Glutamatergic neuron (in vitro differentiated cells): ENCODE data around the gene YAP1. TPM values are rescaled to one million over a fixed set of nuclear protein-coding genes. Genes with fewer than 3 reads are reported as not detected.

ENCODE experiments used
- DNase-seq: peaks from one replicate; pipeline ENCODE4 v3.0.0; 2022
- H3K27ac Mint-ChIP-seq: one replicate; pipeline ENCODE4 v1.8.0; 2020; ENCODE audit warnings: mild to moderate bottlenecking, mixed read lengths, inconsistent platforms; ENCODE audit not compliant: unreplicated experiment
- H3K27me3 Mint-ChIP-seq: one replicate; pipeline ENCODE4 v1.8.0; 2020; ENCODE audit warnings: mild to moderate bottlenecking, moderate library complexity, mixed read lengths, inconsistent platforms; ENCODE audit not compliant: unreplicated experiment
- H3K36me3 Mint-ChIP-seq: one replicate; pipeline ENCODE4 v1.8.0; 2020; ENCODE audit warnings: mild to moderate bottlenecking, mixed read lengths, inconsistent platforms; ENCODE audit not compliant: unreplicated experiment
- H3K4me1 Mint-ChIP-seq: one replicate; pipeline ENCODE4 v1.8.0; 2020; ENCODE audit warnings: mild to moderate bottlenecking, low read depth, mixed read lengths, inconsistent platforms; ENCODE audit not compliant: unreplicated experiment
- H3K4me3 Mint-ChIP-seq: one replicate; pipeline ENCODE4 v1.8.0; 2020; ENCODE audit warnings: mild to moderate bottlenecking, mixed read lengths, inconsistent platforms; ENCODE audit not compliant: unreplicated experiment
- H3K9me3 Mint-ChIP-seq: one replicate; pipeline ENCODE4 v1.8.0; 2020; ENCODE audit warnings: mild to moderate bottlenecking, moderate library complexity, mixed read lengths, inconsistent platforms; ENCODE audit not compliant: unreplicated experiment
- CTCF ChIP-seq: fragments of 200-600 bp; sonication (generic); IDR thresholded peaks from one replicate; pipeline ENCODE4 v1.5.0; 2021; ENCODE audit not compliant: partially characterized antibody, unreplicated experiment
- total RNA-seq: library from RNA; stranded (reverse); fragmentation: NEBNext Ultra II Directional; extraction: Animal tissue kit (Norgen Biotek cat#: 25700); gene quantifications from one replicate; pipeline ENCODE4 v1.2.1, GENCODE V29; 2021; ENCODE audit not compliant: unreplicated experiment

YAP1 gene
- total RNA-seq, 1 donor from 2014 or later, result 1.3 TPM

- no peaks in the 10 kb centered on the region for H3K4me1 Mint-ChIP-seq
- H3K27ac Mint-ChIP-seq, result no peak overlapping the region
- peaks cover 2% of the 10 kb centered on the region for H3K27me3 Mint-ChIP-seq
These were observed 32.1 kb downstream of the YAP1 start for GRCh38 chr11:102142333-102142732.

GRCh38 chr11:102143867-102144266 lies 33.6 kb downstream of the YAP1 start:
- Mint-ChIP-seq H3K4me3 (no peak overlapping the region), H3K27me3 (peaks cover 2% of the 10 kb centered on the region), H3K36me3 (no peaks in the 10 kb centered on the region), H3K27ac (no peak overlapping the region), H3K4me1 (no peaks in the 10 kb centered on the region), H3K9me3 (no peaks in the 10 kb centered on the region)
- TF ChIP-seq CTCF, result no peak
- no peak for DNase-seq

More at GRCh38 chr11:102142333-102142732, 32.1 kb downstream of the YAP1 start:
- Mint-ChIP-seq H3K36me3 (no peaks in the 10 kb centered on the region), H3K9me3 (no peaks in the 10 kb centered on the region), H3K4me3 (no peak overlapping the region)
- TF ChIP-seq CTCF, result no peak
- no peak for DNase-seq

- no peak for TF ChIP-seq CTCF
- H3K27ac Mint-ChIP-seq, result no peak overlapping the region
- H3K36me3 Mint-ChIP-seq, result no peaks in the 10 kb centered on the region
- no peaks in the 10 kb centered on the region for H3K9me3 Mint-ChIP-seq
- H3K4me1 Mint-ChIP-seq, result no peaks in the 10 kb centered on the region
- no peak for DNase-seq
- peaks cover 2% of the 10 kb centered on the region for H3K27me3 Mint-ChIP-seq
- H3K4me3 Mint-ChIP-seq, result no peak overlapping the region
These were observed 34.4 kb downstream of the YAP1 start for GRCh38 chr11:102144357-102145355.

- Mint-ChIP-seq H3K36me3 (no peaks in the 10 kb centered on the region), H3K4me3 (no peak overlapping the region), H3K4me1 (no peaks in the 10 kb centered on the region), H3K9me3 (no peaks in the 10 kb centered on the region), H3K27ac (no peak overlapping the region), H3K27me3 (peaks cover 2% of the 10 kb centered on the region)
- DNase-seq, result no peak
- no peak for TF ChIP-seq CTCF
These were observed 36.8 kb downstream of the YAP1 start for GRCh38 chr11:102147015-102147414.

GRCh38 chr11:102147632-102148031 lies 37.4 kb downstream of the YAP1 start:
- Mint-ChIP-seq H3K27ac (no peak overlapping the region), H3K4me1 (no peaks in the 10 kb centered on the region), H3K36me3 (no peaks in the 10 kb centered on the region), H3K27me3 (peaks cover 2% of the 10 kb centered on the region), H3K4me3 (no peak overlapping the region), H3K9me3 (no peaks in the 10 kb centered on the region)
- no peak for DNase-seq
- no peak for TF ChIP-seq CTCF
